Liver (tissue), 9 donors: ENCODE measurements around the gene ENOX2. TPM values are rescaled to one million over a fixed set of nuclear protein-coding genes. Genes with fewer than 3 reads are reported as not detected.

Experiments
- DNase-seq: peaks from one replicate; pipeline ENCODE4 v3.0.0-alpha.2; 2017; ENCODE audit warnings: low spot score
- H3K27ac ChIP-seq, 2 donors: one replicate each; pipeline ENCODE4 v1.7.0; 2013; ENCODE audit warnings: inconsistent platforms in 2 of 2, low read length in 2 of 2, control low read depth in 1 of 2, low read depth in 1 of 2, mild to moderate bottlenecking in 1 of 2
- H3K27me3 ChIP-seq, 4 donors: one replicate each; pipeline versions ENCODE4 v1.6.1 to v1.7.0; 2013; ENCODE audit warnings: low read length in 3 of 4, inconsistent platforms in 1 of 4, mild to moderate bottlenecking in 1 of 4, moderate library complexity in 1 of 4; ENCODE audit not compliant: control insufficient read depth in 4 of 4, insufficient read depth in 4 of 4
- H3K36me3 ChIP-seq, 4 donors: one replicate each; pipeline versions ENCODE4 v1.6.1 to v1.7.0; 2013; ENCODE audit warnings: low read length in 3 of 4, mild to moderate bottlenecking in 3 of 4, low read depth in 1 of 4, moderate library complexity in 1 of 4; ENCODE audit not compliant: control insufficient read depth in 4 of 4, insufficient read depth in 3 of 4
- H3K4me1 ChIP-seq, 4 donors: one replicate each; pipeline versions ENCODE4 v1.6.1 to v1.7.0; 2013; ENCODE audit warnings: low read length in 3 of 4, mild to moderate bottlenecking in 3 of 4, moderate library complexity in 1 of 4; ENCODE audit not compliant: control insufficient read depth in 4 of 4, insufficient read depth in 4 of 4
- H3K4me3 ChIP-seq, 3 donors: one replicate each; pipeline versions ENCODE4 v1.6.1 to v1.7.0; 2013; ENCODE audit warnings: low read length in 3 of 3, control low read depth in 1 of 3, low read depth in 1 of 3, mild to moderate bottlenecking in 1 of 3
- H3K9ac ChIP-seq, 2 donors: one replicate each; pipeline ENCODE4 v1.7.0; 2013; ENCODE audit warnings: low read length in 2 of 2, mild to moderate bottlenecking in 2 of 2, moderate library complexity in 2 of 2, control low read depth in 1 of 2, low read depth in 1 of 2
- H3K9me3 ChIP-seq, 4 donors: one replicate each; pipeline versions ENCODE4 v1.6.1 to v1.7.0; 2013; ENCODE audit warnings: low read length in 3 of 4; ENCODE audit not compliant: control insufficient read depth in 4 of 4
- ATF3 ChIP-seq: IDR thresholded peaks from 2 replicates; pipeline ENCODE4 v1.6.1; 2016; ENCODE audit warnings: antibody characterized with exemption
- CTCF ChIP-seq: fragments of 150-350 bp; IDR thresholded peaks from 2 replicates; pipeline ENCODE4 v1.5.1; 2017; ENCODE audit warnings: improper control_type of control experiment, low read depth, low read length; ENCODE audit not compliant: missing input control
- EGR1 ChIP-seq, 2 donors: IDR thresholded peaks; 2 replicates each; pipeline ENCODE4 v1.6.1; 2016 to 2018; ENCODE audit warnings: antibody characterized with exemption in 2 of 2, low read depth in 2 of 2
- FOXA1 ChIP-seq: IDR thresholded peaks from 2 replicates; pipeline ENCODE4 v1.6.1; 2016; ENCODE audit warnings: antibody characterized with exemption
- FOXA2 ChIP-seq: IDR thresholded peaks from 2 replicates; pipeline ENCODE4 v1.6.1; 2016; ENCODE audit warnings: antibody characterized with exemption
- GABPA ChIP-seq, 2 donors: IDR thresholded peaks in 1 of 2; conservative IDR thresholded peaks in 1 of 2; 2 replicates each; pipeline ENCODE4 v1.6.1; 2016; ENCODE audit warnings: antibody characterized with exemption in 2 of 2, mild to moderate bottlenecking in 1 of 2, moderate library complexity in 1 of 2
- HNF4A ChIP-seq, 2 donors: conservative IDR thresholded peaks; 2 replicates each; pipeline ENCODE4 v1.6.1; 2016; ENCODE audit warnings: antibody characterized with exemption in 2 of 2, mild to moderate bottlenecking in 2 of 2
- HNF4G ChIP-seq: IDR thresholded peaks from 2 replicates; pipeline ENCODE4 v1.6.1; 2016; ENCODE audit warnings: antibody characterized with exemption
- JUND ChIP-seq, 2 donors: IDR thresholded peaks; 2 replicates each; pipeline ENCODE4 v1.6.1; 2016; ENCODE audit warnings: antibody characterized with exemption in 2 of 2
- MAX ChIP-seq: IDR thresholded peaks from 2 replicates; pipeline ENCODE4 v1.6.1; 2016; ENCODE audit warnings: antibody characterized with exemption
- NR2F2 ChIP-seq: IDR thresholded peaks from 2 replicates; pipeline ENCODE4 v1.6.1; 2016; ENCODE audit warnings: antibody characterized with exemption
- RAD21 ChIP-seq, 2 donors: IDR thresholded peaks; 2 replicates each; pipeline ENCODE4 v1.6.1; 2016; ENCODE audit warnings: antibody characterized with exemption in 2 of 2, mild to moderate bottlenecking in 2 of 2
- REST ChIP-seq: IDR thresholded peaks from 2 replicates; pipeline ENCODE4 v1.6.1; 2016; ENCODE audit warnings: antibody characterized with exemption, mild to moderate bottlenecking
- RXRA ChIP-seq, 2 donors: IDR thresholded peaks; 2 replicates each; pipeline ENCODE4 v1.6.1; 2017 to 2018; ENCODE audit warnings: antibody characterized with exemption in 2 of 2, mild to moderate bottlenecking in 1 of 2
- SP1 ChIP-seq: IDR thresholded peaks from 2 replicates; pipeline ENCODE4 v1.6.1; 2018; ENCODE audit warnings: antibody characterized with exemption, mild to moderate bottlenecking
- YY1 ChIP-seq: IDR thresholded peaks from 2 replicates; pipeline ENCODE4 v1.6.1; 2016; ENCODE audit warnings: antibody characterized with exemption, mild to moderate bottlenecking
- ZBTB33 ChIP-seq: IDR thresholded peaks from 2 replicates; pipeline ENCODE4 v1.6.1; 2016; ENCODE audit warnings: antibody characterized with exemption
- WGBS: extraction: QIAGEN DNeasy Blood & Tissue Kit; methylation state at CpG from one replicate; pipeline ENCODE4 v1.1.7; 2013; 5-methylcytosine and 5-hydroxymethylcytosine counted together
- polyA plus RNA-seq, 2 donors: library from polyadenylated mRNA; stranded (reverse) in 1 of 2; unstranded in 1 of 2; fragments of 200-250 nt in 1 of 2; fragments of >200 nt in 1 of 2; fragmentation: Nextera tagmentation in 1 of 2; extraction: Ambion mirVana in 1 of 2; gene quantifications; one replicate each; pipeline versions ENCODE4 v1.2.1 to v1.2.3, GENCODE V29; 2013 to 2015
- total RNA-seq, 2 donors: library from RNA; depleted of rRNA; stranded (reverse); fragments of >200 nt; gene quantifications; one replicate each; pipeline ENCODE4 v1.2.3, GENCODE V29; 2014
- donor health status: healthy.
- donor health status: healthy.
- donor health status: healthy.
- donor health status: healthy.
- donor health status: healthy.

The ENOX2 gene
- total and polyA plus RNA-seq, 4 donors = 5.0 to 11.5 (median 6.5) TPM

- 98% methylated on average over 2 of the region's 2 CpGs for WGBS
- TF ChIP-seq JUND (IDR thresholded peaks at IDR 0.05) = no peak
- TF ChIP-seq RAD21 (IDR thresholded peaks at IDR 0.05) = no peak
- TF ChIP-seq HNF4A (conservative IDR thresholded peaks at IDR 0.05) = no peak
- no peak for TF ChIP-seq GABPA (IDR thresholded peaks at IDR 0.05 in 1 of 2, conservative IDR thresholded peaks at IDR 0.05 in 1 of 2)
- TF ChIP-seq RXRA (IDR thresholded peaks at IDR 0.05) = no peak
- no peak for TF ChIP-seq NR2F2
- TF ChIP-seq SP1 = no peak
- TF ChIP-seq MAX = no peak
- TF ChIP-seq REST = no peak
- no peak for TF ChIP-seq FOXA1
- TF ChIP-seq HNF4G = no peak
- no peak for TF ChIP-seq CTCF
- no peak for TF ChIP-seq YY1
- TF ChIP-seq ATF3 = no peak
- TF ChIP-seq FOXA2 = no peak
- H3K27me3 ChIP-seq = no peaks in the 10 kb centered on the region
- no peaks in the 10 kb centered on the region for H3K9me3 ChIP-seq
- no peak overlapping the region for H3K9ac ChIP-seq
- no peak for DNase-seq
- H3K27ac ChIP-seq = no peak overlapping the region
- peaks cover 0 to 3% (median 1%) of the 10 kb centered on the region in 4 donors for H3K4me1 ChIP-seq
- H3K36me3 ChIP-seq = no peaks in the 10 kb centered on the region
- no peak overlapping the region for H3K4me3 ChIP-seq
Measured at GRCh38 chrX:130786030-130786429, 117.0 kb downstream of the ENOX2 start.

- TF ChIP-seq RAD21 (IDR thresholded peaks at IDR 0.05) (no peak), HNF4A (conservative IDR thresholded peaks at IDR 0.05) (no peak), NR2F2 (no peak), JUND (IDR thresholded peaks at IDR 0.05) (no peak), ZBTB33 (no peak), EGR1 (IDR thresholded peaks at IDR 0.05; ENCODE audit: low read depth in 2 of 2) (no peak), ATF3 (no peak), FOXA1 (no peak), GABPA (IDR thresholded peaks at IDR 0.05 in 1 of 2, conservative IDR thresholded peaks at IDR 0.05 in 1 of 2) (no peak)
- no peak overlapping the region for H3K4me3 ChIP-seq
- no peak overlapping the region for H3K9ac ChIP-seq
- DNase-seq = no peak
- H3K27me3 ChIP-seq = no peaks in the 10 kb centered on the region
- no peak overlapping the region for H3K27ac ChIP-seq
- 97% methylated on average over 3 of the region's 3 CpGs for WGBS
- H3K4me1 ChIP-seq = no peaks in the 10 kb centered on the region
- no peaks in the 10 kb centered on the region for H3K9me3 ChIP-seq
- no peaks in the 10 kb centered on the region for H3K36me3 ChIP-seq
Measured at GRCh38 chrX:130778773-130779172, 124.2 kb downstream of the ENOX2 start.
